GM19193 (cell line): ENCODE data around the gene ELMO3.

ENCODE experiments used
- POLR2A ChIP-seq: IDR thresholded peaks from 4 replicates; pipeline ENCODE4 v1.6.1; 2011; ENCODE audit not compliant: insufficient read depth, insufficient read length; ENCODE audit errors: extremely low read depth

The ELMO3 gene

DNA sequence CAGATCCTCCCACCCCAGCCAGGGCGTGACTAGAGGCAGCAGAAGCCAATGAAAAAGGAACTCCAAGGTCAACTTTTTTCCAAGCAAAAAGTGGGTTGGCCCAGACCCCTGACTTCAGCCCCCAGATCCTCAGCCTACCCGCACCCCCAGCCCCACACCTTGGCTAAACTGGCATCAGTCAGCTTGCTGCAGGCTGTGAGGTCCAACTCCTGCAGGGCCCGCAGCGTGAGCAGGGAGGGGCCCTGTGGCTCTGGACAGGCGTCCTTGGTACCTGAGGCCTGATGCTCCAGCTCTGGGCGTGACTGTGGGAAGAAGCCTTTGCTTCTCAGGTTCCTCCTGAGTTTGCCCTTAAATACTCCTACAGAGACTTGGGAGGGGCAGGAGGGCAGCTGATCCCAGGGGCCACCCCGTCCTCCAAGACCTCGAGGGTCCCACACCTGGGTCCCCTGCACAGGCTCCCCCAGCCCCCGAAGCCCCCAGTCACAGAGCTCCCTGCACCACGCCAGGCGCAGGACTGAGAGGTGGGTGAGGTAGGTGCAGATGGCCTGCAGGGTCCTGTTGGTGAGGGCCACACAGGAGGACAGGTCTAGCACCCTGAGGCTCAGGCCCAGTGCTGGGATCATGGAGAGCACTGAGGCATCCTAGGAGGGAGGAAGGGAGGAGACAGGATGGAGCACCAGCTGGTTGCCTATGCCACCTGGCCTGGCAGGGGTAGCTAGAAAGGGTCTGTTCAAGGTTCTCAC lies 9.4 kb downstream of the ELMO3 start:
- no peak for TF ChIP-seq POLR2A

DNA sequence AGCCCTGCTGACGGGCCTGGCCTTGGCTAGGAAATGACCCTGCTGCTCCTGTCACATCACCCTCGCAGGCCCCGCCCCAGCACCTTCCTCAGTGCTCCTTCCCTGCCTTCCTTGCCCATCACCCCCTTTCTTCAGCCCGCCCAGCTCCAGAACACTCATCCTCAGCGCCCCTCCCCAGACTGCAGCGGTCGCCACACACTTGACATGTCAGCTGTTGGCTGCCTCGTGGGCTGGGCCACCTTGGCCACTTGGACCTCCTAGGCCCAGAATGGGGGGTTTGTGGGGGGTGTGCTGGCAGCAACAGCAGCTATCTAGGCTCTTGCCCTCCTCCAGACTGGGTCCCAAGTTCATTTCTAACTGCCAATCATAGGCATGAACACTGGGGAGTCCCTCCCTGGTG lies 10.6 kb downstream of the ELMO3 start:
- no peak for TF ChIP-seq POLR2A

DNA sequence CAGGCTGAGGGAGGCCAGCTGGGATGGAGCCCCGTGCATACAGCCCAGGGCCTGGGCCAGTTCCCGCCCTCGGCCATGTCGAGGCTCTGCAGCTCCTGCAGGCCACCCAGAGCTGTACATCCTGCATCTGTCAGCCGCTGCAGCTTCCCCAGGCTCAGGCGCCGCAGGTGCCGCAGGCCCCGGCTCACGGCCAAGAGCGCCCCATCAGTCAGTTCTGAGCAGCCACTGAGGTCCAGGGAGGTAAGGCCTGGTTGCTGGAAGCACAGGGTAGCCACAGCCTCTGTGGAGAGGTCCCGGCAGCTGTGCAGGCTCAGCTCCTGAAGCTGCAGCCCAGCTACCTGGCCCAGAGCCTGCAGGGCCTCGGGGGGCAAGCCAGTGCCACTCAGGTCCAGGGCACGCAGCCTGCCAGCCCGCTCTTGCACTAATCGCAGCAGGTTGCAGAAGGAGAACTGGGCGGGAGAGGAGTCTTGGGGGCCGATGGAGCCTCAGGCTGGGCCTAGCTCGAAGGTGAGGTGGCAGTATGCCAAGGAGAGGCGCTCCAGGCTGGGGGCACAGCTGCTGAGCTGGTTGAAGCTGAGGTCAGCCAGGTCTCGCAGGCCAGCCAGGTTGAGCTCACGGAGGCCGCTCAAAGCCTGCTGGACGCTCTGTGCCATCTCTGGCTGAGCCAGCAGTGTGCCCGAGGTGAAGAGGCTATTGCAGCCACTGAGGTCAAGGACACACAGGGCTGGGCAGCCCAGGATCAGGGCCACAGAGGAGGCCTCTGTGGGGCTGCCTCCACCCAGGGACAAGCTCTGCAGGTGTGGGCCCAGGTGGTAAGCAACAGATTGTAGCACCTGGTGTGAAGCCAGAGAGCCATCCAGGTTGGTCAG lies 11.4 kb downstream of the ELMO3 start:
- no peak for TF ChIP-seq POLR2A

DNA sequence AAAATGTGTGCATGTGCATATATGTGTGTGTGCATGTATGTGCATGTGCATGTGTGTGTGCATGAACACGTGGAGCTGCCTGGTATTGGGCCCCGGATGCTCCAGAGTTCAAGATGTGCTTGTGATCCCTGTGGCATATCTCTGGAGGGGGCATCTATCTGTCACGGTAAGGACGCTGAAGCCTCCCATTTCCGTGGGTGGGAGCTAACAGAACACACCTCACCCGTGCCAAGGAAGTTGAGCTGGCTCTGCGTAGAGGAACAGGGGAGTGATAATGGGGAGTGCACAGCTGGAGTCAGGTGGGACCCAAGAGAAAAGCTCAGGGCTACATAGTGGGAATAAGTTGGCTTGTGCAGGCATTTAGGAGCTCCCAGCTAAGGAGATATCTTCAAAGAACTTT lies 12.7 kb downstream of the ELMO3 start:
- TF ChIP-seq POLR2A, result no peak

DNA sequence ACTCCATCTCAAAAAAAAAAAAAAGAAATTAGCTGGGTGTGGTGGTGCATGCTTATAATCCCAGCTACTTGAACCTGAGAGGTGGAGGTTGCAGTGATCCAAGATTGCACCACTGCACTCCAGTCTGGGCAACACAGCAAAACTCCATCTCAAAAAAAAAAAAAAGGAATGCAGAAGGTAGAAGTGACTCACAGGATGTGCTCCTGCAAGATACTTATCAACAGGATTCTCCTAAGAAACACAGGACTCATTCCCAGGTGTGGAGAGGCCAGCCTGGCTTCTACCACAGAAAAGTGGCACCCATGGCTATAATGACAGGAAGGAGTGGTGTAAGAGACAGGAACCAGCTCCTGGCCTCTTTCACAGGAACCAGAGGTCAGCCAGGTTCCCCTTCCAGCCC lies 13.8 kb downstream of the ELMO3 start:
- no peak for TF ChIP-seq POLR2A

DNA sequence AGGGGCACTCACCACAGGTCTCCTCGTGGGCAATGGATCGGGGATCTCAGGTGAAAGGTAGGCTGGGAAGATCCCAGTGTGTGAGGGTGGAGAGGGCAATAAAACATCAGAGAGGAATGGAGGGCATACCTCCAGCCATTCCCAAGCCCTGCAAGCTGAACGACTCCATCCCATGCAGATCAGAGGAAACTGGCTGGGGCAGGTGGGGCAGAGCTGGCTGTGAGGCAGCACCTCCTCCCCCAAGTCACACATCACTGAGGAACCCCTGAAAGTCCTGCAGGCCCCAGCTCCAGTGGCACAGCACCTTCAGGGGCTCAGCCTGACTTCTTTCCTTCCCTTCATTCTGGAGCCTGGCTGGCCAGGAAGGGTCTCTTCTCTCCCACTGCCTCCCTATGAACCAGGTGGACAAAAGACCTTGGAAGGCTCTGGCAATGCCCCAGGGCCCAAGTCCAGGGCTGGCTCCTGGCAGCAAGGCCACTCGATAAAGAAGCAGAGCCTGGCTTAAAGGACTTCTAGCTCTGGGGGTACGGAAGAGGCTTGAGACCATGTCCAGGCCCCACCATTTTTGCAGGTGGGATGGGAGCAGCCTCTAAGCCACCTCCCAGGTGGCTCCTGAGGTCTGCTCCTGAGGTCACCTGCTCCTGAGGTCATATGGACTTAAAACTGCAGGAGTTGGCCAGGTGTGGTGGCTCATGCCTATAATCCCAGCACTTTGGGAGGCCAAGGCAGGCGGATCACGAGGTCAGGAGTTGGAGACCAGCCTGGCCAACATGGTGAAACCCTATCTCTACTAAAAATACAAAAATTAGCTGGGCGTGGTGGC lies 14.5 kb downstream of the ELMO3 start:
- no peak for TF ChIP-seq POLR2A

DNA sequence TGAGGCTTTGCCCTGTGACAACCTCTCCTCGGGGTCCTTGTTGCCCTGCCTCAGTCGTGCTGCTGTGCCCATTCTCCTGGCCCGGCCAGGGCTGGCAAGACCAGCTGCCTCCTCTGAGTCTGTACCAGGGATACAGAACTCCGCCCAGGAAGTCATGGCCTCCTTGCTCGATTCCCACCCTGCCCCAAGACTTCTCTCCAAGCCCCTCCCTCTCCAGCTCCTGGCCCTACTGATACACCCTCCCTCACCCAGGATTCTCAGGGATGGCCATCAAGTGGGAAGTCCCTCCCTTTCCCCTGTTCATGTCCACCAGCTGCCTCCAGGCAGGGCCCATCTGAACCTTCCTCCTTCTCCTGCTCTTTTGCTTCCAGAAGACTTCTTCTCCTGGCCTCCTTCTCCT lies 16.8 kb downstream of the ELMO3 start:
- TF ChIP-seq POLR2A, result no peak

DNA sequence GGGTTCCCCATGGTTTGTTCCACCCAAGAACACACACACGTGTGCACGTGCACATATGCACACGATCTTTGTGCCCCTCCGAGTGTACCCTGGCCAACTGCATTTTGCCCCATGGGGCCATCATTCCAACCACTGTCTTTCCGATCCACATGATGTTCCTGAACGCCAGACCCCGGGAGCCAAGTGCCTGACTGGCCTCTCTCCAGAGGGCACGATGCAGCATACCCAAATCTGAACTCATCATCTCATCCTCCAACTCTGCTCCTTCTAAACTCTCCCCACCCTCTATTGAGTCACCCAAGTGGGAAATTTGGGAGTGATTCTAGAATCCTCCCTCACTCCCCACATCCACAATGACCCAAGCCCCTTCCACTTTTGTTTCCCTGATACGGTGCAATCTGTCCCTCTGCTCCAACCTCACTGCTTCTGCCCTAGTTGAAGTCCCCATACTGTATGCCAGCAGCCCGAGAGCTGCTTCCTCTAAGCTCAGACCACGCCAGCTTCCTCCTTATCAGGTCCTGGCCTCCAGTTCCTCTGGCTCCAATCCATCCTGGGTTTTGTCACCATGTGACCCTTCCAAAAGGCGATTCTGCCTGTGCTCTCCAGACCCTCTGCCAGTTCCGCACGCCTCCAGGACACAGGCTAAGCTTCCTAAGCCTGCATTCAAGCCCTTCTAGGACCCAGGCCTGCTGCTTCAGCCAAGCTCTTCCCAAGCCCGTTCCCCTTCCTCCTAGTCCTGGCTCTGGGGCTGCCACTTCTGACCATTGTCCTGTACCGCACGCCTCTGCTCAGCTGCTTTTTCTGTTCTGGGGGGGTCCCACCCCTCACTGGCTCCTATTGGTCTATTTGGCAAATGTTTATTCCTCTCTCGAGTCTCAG lies 17.9 kb downstream of the ELMO3 start:
- no peak for TF ChIP-seq POLR2A

DNA sequence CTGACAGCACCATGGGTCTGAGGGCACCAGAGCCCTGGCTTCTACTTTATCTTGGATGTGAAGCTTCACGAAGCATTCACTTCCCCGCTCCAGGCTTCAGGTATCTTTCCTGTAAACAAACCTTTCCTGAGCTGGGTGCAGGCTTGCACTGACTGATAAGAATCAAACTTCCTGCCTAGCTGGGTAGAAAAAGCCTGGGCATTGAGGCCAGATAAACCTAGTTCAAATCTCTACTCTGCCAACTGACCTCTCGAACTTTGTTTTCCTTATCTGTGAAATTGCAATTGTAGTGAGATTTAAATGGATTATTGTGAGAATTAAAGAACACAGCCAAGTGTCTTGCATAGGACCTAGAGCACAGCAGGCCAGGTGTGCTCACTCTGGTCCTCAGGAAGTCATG lies 25.1 kb downstream of the ELMO3 start:
- TF ChIP-seq POLR2A, result no peak

DNA sequence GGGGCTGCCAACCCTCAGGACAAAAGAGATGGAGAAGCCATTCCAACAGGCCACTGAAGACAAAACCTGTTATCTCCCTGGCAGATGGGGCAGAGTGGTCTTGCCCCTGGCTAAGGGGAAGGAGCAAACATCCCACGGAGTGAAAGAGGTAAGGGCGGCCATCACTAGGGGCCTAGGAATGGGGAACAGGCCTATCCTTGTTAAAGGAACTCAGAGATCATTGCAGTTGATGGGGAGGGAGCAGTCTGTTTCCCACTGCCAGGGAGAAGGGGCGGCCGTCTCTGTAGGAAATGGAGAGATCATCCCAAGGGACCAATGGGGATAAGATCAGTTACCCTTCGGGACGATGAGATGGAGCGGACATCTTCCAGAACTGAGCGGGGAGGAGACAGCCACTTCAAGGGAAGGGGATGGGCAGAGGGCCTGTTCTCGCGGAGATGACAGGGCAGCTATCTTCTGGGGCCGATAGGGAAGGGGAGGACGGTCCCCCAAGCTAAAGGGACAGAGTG lies 27.4 kb downstream of the ELMO3 start:
- no peak for TF ChIP-seq POLR2A

DNA sequence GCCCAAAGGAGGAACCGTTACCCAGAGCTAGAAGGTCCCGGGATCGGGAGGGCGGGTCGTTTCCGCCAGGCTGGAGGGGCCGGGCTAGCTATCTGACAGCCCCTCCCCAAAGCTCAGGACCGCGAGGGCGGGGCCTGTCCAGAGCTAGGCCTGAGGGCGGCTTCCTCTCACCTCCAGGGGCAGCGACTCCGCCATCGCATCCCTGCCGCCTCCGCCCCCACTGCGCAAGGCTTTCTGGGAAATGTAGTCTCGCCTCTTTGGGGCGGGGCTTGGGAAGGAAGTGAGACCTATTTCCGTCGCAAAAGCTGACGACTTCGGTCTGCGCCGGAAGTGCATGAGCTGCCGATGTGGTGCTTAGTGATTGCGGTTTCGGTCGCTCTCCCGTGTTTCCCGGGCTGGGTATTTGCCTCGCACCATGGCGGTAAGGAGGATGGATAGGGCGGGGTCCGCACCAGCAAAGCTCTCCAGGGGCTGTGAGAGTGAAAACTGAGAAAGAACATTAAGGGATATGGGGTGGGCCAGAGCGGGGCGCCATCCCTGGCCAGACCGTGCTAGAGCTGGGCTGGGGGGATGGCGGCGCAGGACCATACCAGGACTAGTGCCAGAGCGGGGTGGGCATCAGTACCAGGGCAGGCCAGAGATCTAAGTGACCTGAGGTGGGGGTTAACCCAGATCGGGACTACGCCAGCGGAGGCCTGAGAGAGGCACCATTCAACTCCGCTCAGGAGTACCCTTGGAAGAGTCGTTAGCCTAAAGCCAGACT lies 28.1 kb downstream of the ELMO3 start, which contains the start of gene TMEM208:
TMEM208 (plus strand) TSS at position 327 of the 763 bp plus-strand sequence; CDS start at position 416, 89 bp downstream.
- peak; percentile 79 for TF ChIP-seq POLR2A

DNA sequence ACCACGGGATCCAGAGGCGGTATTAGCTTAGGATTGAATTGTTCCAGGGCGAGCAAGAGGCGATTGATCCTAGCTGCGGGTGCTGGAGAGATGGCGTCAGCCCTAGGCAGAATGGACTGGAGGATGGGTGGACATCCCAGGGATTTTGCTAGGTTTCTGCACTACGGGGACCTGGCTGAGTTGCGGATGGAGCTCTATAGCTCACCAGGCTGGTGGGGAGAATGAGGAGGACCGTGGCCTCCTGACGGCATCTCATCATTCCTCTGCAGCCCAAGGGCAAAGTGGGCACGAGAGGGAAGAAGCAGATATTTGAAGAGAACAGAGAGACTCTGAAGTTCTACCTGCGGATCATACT lies 28.6 kb downstream of the ELMO3 start:
- TF ChIP-seq POLR2A, result no peak

DNA sequence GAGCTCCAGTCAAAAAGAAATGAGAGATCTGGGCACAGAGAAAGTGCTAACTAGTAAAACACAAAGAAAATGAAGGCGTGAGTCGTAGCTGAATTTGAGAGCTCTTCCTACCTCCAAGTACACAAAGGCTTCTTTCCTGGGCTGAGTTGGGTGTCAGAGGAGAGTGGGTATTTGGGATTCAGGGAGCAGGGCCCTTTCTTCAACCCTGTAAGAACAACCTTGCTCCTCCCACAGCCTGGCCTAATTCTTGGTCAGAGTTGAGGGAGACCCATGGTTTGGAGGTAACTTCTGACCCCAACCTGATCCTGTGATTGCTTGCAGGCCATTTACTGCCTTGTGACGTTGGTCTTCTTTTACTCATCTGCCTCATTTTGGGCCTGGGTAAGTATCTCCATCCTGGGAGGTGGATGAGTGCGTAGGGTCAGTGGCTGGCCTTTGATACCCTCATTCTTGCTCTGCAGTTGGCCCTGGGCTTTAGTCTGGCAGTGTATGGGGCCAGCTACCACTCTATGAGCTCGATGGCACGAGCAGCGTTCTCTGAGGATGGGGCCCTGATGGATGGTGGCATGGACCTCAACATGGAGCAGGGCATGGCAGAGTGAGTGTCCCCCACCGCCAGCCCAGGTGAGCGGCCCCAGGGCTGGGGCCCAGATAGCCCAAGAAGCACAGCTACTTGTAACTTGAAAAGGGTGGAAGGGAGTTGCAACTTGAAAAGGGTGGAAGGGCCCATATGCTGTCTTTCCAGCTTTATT lies 29.3 kb downstream of the ELMO3 start:
- TF ChIP-seq POLR2A, result no peak
